Activated CD8-positive, alpha-beta memory T cell treated with anti-CD3 and anti-CD28 coated beads for 24 hours (primary cell): Measurements from ENCODE around the gene BCL2L12.

Experiments
- DNase-seq: peaks from one replicate; pipeline ENCODE4 v3.0.0-alpha.2; 2020

BCL2L12 gene

GRCh38 chr19:49642492-49643035 is 23.2 kb upstream of the BCL2L12 start:
- DNase-seq = no peak

GRCh38 chr19:49643466-49643865 is 22.3 kb upstream of the BCL2L12 start:
- no peak for DNase-seq

- DNase-seq = no peak
Observed at GRCh38 chr19:49645592-49645991, 20.1 kb upstream of the BCL2L12 start.

GRCh38 chr19:49645995-49646394 is 19.7 kb upstream of the BCL2L12 start:
- DNase-seq = no peak

GRCh38 chr19:49646586-49646985 is 19.1 kb upstream of the BCL2L12 start:
- no peak for DNase-seq

GRCh38 chr19:49651029-49651819 is 14.5 kb upstream of the BCL2L12 start:
- DNase-seq = no peak

- DNase-seq = no peak
Observed at GRCh38 chr19:49651820-49652550, 13.7 kb upstream of the BCL2L12 start.

- DNase-seq = no peak
Observed at GRCh38 chr19:49652551-49653465, 12.9 kb upstream of the BCL2L12 start.

- no peak for DNase-seq
Observed at GRCh38 chr19:49653466-49653806, 12.3 kb upstream of the BCL2L12 start.

- no peak for DNase-seq
Observed at GRCh38 chr19:49654581-49654980, 11.2 kb upstream of the BCL2L12 start.

GRCh38 chr19:49655570-49656455 is 9.9 kb upstream of the BCL2L12 start:
- no peak for DNase-seq

- DNase-seq = no peak
Observed at GRCh38 chr19:49656456-49657109, 9.2 kb upstream of the BCL2L12 start.

GRCh38 chr19:49657493-49658138 is 8.1 kb upstream of the BCL2L12 start:
- no peak for DNase-seq

GRCh38 chr19:49658139-49658517 is 7.6 kb upstream of the BCL2L12 start:
- DNase-seq = no peak

- DNase-seq = no peak
Observed at GRCh38 chr19:49658566-49659442, 6.9 kb upstream of the BCL2L12 start.

GRCh38 chr19:49660338-49660961 is 5.3 kb upstream of the BCL2L12 start:
- DNase-seq = no peak

- DNase-seq = no peak
Observed at GRCh38 chr19:49662011-49662410, 3.7 kb upstream of the BCL2L12 start.

- DNase-seq = no peak
Observed at GRCh38 chr19:49663224-49663623, 2.5 kb upstream of the BCL2L12 start.
